C1 segment of cervical spinal cord (tissue), 14 donors: Measurements from ENCODE around the gene ABCC1.

Source experiments
- DNase-seq, 14 donors: peaks; one replicate each; lab custom pipeline; 2025; lab: John Stamatoyannopoulos, UW

ABCC1 gene

GRCh38 chr16:16107839-16108238, 158.4 kb downstream of the ABCC1 start:
- no peak for DNase-seq

DNA sequence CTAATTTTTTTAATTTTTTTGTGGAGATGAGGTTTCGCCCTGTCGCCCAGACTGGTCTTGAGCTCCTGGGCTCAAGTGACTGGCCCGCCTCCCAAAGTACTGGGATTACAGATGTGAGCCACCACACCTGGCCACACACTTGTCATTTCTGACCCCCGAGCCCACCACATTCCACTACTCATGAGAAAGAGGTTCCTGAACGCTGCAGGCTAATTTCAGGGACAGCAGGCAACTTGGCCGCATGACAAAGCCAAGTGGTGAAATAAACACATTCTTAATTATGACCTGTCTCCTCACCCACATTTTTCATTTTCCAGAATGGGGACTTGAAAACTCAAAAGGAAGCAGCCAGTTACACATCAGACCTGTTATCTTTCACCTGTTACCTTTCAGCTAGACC, 159.3 kb downstream of the ABCC1 start:
- DNase-seq, result no peak

DNA sequence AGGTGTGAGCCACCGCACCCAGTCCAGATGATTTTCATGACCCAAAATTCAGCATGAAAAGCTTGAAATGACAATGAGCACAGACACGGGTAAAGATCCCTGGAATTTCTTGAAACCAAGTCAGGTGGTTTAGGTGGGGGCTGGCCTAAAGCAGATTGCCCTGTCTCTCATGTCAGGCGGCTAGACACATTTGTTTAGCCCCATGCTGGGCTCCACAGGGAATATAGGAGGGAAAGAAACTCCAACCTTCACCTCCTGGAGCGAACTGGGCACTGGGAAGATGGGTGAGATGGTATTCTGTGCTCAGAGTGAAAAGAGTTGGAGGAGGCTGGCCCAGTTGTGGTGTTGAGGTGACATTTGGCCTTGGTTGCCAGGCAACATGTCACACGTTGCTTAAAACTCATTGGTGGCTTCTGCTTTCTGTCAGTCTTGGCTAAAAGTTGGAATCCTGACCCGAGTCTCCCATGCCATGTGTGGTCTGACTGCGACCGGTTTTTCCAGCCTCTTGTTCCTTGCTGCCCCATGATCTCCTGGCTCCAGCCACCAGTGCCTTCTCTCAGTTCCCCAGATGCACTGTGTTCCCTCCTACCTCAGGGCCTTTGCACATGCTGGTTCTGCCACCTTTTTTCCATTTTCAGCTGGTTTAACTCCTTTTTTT, 160.2 kb downstream of the ABCC1 start:
- no peak for DNase-seq

DNA sequence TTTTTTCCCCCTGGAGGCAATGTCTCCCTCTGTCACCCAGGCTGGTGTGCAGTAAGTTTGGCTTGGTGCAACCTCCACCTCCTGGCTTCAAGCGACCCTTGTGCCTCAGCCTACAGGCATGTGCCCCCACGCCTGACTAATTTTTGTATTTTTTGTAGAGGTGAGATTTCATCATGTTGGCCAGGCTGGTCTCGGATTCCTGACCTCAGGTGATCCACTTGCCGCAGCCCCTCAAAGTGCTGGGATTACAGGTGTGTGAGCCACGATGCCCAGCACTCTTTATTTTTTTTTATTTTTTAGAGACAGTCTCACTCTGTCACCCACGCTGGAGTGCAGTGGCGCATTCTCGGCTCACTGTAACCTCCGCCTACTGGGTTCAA, 160.7 kb downstream of the ABCC1 start:
- DNase-seq, result no peak

- DNase-seq, result no peak
Measured at GRCh38 chr16:16111639-16112038, 162.2 kb downstream of the ABCC1 start.

DNA sequence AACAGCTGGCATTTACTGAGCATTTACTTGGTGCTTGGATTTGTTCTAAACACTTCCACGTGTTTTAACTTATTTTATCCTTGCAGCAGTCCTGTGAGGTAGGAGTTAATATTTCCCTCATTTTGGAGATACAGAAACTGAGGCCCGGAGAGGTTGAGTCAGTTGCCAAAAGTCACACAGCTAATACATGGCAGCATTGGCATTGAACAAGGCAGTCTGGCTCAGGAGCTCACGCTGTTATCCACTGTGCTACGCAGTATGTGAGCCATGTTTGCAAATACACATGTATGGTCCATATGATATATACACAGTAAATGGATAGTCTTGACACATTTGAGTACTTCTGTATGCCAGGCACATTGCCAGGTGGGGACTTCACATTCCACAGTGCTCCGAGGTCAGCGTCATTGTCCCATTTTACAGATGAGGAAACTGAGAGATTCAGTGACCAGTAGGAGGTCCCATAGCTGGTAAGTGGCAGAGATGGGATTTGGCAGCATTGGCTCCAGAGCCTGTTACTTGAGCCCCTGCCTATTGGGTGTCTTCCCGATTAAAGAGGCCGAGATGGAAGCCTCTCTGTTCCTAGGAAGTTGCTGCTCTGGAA, 163.1 kb downstream of the ABCC1 start:
- DNase-seq, result no peak

DNA sequence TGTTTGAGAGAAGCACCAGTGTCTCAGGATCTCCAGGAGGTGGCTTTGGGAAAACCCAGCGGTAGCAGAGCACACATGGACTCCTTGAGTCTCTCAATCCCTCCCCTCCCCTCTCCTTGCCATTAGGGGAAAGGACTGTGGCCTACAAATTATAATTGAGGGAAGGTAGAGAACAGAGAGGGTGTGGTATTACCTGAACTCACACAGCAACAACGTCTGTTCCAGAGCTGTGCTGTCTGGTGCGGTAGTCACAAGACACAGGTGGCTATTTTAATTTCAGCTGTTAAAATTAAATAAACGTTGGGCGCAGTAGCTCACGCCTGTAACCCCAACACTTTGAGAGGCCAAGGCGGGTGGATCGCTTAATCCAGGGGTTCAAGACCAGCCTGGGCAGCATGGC, 163.7 kb downstream of the ABCC1 start:
- DNase-seq, result no peak

GRCh38 chr16:16116841-16117240, 167.4 kb downstream of the ABCC1 start:
- no peak for DNase-seq

GRCh38 chr16:16118337-16118736, 168.9 kb downstream of the ABCC1 start:
- no peak for DNase-seq

DNA sequence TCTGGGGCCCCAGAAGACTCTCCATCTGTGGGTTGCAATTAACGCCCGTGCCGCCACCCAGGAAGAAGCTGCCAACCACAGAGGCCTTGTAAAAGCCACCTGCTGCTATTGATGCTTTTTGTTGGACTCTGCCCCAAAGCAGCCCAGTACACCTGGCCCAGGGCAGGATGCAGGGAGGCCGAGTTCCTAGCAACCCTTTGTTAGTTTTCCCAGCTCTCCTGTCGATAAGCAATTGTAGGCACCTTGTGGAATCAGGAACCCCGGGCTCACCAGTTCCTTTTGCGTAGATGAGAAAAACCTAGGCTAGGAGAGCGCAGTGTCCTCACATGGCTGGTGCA, 170.6 kb downstream of the ABCC1 start:
- no peak for DNase-seq

DNA sequence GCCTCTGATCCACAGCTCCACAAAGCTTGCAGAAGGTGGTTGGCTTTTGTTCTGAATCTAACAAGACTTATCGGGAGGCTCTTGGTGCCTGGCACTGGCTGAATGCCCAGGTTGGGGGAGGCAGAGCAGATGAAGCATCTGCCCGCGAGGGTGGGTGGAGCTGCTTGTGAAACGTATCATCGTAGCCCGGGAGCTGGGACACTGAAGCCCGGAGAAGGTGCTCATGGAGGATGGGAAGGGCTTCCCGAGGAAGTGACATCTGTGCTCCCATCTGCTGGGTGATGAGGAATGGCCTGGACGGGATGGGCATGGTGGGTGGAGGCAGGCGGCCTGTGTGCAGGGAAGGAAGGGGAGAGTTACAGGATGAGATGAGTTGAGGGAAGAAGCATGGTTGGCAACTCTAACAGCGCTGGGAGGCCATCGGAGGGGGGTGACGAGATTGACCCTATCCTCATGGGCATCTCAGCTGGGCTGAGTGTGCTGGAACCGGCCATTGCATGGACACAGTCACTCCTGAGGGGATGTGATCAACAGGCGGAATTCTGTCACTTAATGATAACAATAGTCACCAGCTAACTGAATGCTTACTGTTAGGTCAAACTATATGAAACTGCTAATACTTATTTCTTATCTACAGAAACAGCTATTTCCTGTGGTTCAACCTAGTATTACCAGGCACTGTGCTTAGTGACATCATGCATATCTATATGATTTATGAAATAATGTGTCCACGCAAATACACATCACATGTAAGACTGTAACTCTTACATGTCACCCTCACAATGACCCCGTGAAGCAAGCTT, 171.2 kb downstream of the ABCC1 start:
- DNase-seq, result peak in 11 of 14 donors; percentile 1 to 78 (median 20)

GRCh38 chr16:16121185-16121727, 171.8 kb downstream of the ABCC1 start:
- DNase-seq, result no peak

GRCh38 chr16:16122264-16122663, 172.8 kb downstream of the ABCC1 start:
- no peak for DNase-seq

GRCh38 chr16:16124438-16124837, 175.0 kb downstream of the ABCC1 start:
- no peak for DNase-seq

DNA sequence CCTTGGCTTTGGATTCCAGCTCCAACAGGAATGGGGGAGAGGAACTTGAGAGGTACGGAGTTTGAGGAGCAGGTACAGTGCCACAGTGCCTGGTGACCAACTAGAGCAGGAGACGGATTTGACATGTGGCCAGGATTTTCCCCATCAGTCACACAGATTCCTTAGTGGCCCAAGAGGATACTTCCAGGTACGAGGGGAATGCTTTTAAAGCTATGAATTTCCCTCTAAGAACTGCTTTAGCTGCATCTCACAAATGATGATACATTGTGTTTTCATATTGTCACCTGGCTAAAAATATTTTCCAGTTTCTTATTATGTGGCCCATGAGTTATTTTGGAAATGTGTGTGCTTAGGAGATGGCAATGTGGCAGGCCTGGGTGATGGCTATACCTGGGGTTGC, 175.6 kb downstream of the ABCC1 start:
- no peak for DNase-seq

GRCh38 chr16:16126896-16127295, 177.5 kb downstream of the ABCC1 start:
- DNase-seq, result no peak

DNA sequence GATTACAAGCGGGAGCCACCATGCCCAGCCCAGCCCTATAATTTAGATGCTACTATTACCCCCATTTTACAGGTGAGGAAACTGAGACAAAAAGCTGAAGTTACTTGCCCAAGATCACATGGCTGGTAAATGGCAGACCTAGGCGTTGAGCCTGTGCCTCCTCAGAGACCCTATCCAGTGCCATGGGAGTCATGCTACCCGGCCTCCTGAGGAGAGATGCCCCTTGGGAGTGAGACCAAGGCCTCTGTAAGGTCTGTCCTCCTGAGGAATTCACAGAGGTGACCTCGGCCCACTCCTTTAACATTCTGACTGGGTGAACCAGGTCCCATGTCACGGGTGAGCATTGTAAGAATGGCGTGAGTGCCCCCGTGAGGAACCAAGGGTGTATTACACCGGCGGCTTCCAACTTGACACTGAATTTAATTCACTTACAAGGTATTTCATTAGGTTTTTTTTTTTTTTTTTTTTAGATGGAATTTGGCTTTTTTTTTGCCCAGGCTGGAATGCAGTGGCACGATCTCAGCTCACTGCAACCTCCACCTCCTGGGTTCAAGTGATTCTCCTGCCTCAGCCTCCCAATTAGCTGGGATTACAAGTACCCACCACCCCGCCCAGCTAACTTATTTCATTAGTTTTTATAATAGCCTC, 178.2 kb downstream of the ABCC1 start:
- peak in 11 of 14 donors; percentile 3 to 45 (median 13) for DNase-seq

GRCh38 chr16:16131204-16131603, 181.8 kb downstream of the ABCC1 start:
- DNase-seq, result no peak

- no peak for DNase-seq
Measured at GRCh38 chr16:16131659-16132058, 182.2 kb downstream of the ABCC1 start.

- DNase-seq, result no peak
Measured at GRCh38 chr16:16133943-16134604, 184.7 kb downstream of the ABCC1 start.

- no peak for DNase-seq
Measured at GRCh38 chr16:16136588-16136987, 187.2 kb downstream of the ABCC1 start.

GRCh38 chr16:16137110-16137509, 187.7 kb downstream of the ABCC1 start:
- no peak for DNase-seq
